Iris pigment epithelial cell (primary cell): Measurements from ENCODE around the gene GALNT9.
A peak's percentile ranks its signal among the peaks of the same experiment; 100 is the strongest.

ENCODE experiments used
- DNase-seq: peaks from one replicate; pipeline ENCODE4 v3.0.0-alpha.2; 2011; ENCODE audit warnings: low read depth

GALNT9 gene

DNA sequence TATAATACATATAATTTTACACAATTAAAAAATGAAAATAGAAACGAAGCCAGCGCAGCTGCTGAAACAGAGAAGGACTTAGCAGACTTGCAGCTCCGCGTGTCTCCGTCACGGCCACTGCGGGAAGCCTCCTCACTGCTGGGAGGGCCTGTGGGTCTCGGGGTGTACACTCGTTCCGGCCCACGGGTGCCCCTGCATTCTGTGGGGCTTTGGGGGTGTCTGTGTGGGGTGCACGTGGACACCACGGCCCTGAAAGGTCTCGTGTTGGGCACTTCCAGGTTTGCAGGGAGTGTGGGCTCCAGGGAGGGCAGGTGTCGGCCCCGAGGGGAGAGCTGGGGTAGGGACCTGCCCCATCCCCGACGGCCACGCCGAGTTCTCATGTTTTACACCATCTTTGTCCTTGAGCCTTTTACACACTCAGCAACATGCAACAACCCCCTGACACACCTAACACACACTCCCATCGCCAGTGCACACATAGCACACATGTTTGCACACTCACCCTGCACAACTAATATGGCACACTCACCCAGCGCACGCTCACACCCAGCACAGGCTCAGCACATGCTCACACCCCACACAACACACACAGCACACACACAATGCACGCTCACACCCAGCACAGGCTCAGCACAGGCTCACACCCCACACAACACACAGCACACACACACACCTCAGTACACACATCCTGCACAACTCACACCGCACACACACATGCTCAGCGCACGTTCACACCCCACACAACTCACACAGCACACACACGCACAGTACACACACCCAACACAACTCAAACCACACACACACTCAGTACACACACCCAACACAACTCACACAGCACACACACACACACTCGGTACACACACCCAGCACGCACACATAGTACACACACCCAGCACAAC is 148.5 kb downstream of the GALNT9 start:
- DNase-seq: no peak

DNA sequence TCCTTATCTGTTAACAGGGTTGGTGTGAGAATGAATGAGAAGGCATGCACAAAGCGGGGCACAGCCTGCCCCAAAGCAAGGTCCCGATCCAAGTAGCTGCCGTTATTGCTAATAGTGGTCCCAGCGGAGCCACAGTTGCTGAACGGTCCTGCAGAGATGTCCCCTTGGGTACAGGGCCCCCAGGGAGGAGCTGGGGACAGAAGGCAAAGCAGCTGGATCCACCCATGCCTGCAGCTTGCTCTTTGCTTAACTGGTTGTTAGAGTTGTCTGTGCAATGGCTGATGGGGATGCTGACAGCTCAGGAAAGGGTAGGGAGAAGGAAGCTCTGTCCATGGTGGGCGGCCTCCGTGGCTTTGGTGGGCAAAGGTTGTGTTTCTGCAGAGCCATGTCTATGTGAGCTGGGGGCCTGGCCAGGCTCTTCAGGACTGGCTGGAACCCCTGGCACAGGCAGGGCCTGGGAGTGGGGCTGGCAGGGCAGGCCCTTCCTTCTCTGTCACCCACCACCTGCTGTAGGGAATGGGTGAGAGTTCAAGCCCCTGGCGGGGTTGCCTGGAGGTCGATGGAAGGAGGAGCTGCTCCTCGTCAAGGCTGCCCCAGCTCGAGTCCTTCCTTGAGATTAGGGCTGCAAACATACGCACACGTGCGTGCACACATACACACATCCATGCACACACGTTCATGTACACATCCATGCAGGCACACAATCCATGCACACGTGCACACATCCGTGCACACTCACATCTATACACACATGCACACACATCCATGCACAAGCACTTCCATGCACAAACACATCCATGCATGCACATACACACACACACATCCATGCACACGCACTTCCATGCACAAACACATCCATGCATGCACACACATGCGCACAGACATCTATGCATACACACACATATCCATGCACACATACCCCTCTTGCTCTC is 149.7 kb downstream of the GALNT9 start:
- no peak for DNase-seq

DNA sequence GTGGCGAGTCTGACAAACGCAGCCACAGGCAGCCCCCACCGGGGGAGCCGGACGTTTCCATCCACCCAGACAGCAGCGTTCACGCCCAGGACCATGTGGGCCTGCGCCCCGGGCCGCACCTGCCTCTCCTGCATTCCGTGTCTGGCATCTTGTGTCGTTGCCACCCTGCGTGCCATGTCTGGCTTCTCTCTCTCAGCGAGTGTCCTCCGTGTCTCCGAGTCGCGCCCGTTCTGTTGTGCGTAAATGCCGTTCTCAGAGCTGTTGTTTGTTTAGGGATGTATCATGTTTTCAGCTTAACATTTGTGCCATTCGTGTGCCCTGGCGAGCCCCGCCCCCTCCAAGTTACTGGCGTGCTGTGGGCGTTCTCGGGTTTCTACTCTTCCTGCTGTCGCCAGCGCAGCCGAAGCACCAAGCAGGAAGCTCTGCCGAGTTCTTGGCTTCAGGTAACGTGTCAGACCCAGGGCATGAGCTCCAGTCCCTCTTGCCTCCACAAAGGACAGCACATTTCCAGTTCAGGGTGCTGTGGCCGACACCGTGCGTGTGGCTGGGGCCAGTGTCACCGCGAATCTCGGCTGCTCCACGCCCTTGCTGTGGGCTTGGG is 150.5 kb downstream of the GALNT9 start:
- no peak for DNase-seq

DNA sequence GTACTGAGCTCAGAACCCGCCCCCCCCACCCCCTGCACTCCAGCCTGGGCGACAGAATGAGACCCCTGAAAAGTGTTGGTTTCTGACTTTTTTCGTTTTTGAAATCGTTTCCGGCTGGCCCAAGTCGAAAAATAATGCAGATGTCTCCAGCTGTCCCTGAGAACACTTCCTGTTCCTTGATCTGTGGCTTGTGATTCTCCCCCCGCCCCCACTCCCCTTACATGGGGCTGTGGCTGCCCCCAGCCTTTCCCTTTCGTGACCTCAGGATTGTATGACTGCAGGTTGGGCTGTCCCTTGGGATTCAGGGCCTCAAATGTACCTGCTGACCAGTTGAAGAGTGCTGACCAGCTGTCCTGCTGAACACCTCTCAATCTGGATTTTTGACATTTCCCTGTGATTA is 151.1 kb downstream of the GALNT9 start:
- DNase-seq: no peak

DNA sequence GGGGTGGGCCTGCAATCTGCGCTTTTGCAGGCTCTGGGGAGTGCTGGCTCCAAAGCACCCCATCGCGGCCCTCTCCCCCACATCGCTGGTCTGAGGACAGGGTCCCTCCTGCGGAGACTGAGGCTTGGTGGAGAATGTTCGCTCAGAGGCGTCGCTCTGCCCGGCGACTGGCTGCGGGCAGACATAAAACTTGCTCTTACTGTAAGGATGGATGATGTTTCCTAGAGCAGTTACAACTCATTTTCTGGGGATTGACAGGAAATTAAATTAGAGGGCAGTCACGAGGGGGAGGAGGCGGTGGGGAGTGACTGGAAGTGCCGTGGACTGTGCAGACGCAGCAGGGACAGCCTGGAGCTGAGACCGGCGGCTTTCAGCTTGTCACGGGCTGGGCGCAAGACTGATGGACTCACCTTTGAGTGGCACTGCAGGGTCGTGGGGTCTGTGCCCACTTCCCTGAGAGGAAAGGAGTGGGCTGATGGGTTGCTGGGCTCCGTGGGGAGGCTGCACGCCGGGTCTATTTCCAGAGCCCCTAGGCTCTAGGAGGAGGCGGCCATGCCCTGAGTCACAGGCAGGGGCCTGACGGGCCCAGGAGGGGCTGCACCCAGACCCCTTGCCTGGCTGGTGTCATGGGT is 152.4 kb downstream of the GALNT9 start:
- no peak for DNase-seq

DNA sequence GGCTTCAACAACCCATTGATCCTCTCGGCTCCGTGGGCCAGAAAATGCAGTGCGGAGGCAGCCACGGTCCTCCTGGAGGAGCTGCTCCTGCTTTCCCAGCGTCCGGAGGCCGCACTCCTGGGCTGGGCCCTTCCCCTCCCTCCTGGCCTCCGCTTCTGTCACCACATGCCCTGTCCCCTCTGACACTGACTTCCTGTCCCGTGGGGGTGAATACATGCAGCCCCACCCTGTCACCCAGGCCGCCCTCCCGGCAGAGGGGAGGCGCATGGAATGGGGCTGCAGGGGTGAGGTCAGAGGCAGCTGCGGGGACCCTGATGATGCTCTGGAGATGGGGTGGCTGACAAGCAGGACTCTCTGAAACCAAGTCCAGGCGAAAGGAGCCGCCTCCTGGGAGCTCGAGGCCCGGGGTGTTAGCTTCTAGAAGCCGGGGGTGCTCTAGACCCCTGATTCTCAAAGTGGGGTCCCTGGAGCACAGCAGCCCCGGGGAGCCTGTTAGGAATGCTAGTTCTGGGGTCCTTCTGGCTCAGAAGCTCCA is 152.9 kb downstream of the GALNT9 start:
- DNase-seq: no peak

DNA sequence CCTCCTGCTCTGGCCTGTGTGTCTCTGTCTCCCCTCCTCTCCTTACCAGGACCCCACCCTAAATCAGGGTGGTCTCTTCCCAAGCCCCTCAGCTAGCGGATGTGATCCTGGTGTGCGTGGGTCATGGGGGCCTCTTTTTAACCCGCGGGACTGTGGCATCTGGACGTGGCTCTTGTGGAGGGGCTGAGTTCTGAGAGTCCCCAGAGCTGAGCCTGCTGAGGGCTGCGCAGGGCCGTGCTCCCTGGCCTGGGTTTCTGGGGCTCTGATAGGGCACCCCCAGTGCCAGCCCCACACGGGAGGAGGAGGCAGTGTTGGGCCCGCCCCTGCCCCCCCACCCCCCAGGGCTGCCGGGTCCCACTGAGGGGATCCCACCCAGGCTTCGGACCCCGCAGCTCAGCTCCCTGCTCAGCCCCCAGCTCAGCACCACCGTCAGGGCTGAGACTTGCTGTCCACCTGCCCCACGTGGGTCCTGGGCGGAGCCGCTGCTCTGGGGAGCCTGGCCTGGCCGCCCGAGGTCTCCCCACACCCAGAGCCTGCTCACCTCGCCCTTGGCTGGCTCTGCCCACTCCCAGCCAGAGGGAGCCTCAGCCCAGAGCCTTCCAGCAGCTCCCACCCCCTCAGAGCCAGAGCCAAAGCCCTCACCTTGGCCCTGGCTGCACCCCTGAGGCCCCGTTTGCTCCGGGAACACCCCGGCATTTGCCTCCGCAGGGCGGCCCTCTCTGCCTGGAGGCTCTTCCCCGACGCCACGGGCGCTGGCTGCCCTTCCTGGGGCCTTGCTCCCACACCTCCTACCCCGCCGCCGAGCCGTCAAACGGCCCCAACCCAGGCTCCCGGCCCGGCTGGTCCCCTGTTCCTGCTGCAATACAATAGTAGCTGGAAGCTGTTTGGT is 153.6 kb downstream of the GALNT9 start:
- no peak for DNase-seq

DNA sequence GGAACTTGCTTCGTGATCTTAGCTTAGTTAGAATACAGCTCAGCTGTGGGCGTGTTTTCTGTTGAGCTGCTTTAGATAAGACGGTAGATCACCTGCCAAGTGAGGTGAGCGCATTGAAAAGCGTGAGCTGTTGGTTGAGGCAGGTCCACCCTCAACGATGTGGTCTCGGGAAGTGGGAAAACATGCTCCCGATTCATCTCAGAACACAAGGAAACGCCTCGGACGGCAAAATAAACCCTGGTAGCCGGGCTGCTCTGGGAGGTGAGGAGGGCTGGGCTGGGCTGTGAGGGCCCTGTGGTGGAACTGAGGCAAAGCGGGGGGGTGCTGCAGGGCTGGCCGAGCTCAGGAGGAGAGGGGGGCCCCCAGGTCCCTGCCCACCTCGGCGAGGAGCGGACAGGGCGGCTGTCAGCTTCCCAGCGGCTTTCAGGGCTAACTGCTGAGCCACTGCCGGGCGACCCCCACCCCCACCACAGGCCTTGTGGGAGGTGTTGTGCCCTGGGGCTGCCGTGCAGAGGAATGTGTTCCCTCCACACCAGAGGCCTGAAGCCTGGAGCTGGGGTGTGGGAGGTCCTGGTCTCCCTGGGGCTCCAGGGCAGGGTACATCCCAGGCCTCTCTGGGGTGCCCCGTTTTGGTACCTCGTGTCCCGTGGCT is 154.4 kb downstream of the GALNT9 start:
- DNase-seq: no peak

DNA sequence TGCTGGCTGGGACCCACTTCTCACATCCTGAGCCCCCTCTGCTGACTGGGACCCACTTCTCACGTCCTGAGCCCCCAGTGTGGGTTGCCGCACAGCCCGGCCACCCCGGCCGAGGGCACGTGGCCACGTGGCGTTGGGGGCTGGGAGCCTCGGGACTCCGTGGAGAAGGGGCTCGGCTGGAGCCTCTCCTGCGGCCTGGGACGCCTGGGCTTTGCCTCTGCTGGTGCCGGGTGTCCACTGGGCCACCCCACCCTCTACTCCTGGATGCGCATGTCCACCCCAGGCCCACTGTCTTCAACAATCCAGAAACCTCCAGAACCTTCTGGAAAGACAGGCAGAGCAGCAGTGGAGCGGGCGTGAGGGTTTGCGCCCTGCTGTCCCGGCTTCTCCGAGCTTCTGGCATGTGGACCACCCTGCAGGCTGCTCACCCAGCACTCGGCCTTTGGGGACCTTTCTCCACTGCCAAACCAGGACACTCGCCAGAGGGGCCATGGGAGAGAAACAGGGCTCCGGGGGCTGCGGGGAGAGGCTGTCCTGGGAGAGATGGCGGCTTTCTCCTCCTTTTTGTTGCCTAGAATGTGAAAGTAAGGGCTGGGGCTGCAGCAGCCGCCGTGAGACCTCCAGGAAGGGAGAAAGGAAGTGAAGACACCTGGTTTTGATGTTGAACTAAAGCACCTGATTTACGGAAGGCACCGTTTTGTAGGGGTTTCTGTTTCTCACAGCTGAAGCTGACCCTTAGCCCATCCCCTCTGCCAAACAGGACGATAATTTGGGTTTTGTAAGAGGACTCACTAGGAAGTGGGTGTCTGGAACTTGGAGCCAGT is 155.2 kb downstream of the GALNT9 start:
- no peak for DNase-seq

DNA sequence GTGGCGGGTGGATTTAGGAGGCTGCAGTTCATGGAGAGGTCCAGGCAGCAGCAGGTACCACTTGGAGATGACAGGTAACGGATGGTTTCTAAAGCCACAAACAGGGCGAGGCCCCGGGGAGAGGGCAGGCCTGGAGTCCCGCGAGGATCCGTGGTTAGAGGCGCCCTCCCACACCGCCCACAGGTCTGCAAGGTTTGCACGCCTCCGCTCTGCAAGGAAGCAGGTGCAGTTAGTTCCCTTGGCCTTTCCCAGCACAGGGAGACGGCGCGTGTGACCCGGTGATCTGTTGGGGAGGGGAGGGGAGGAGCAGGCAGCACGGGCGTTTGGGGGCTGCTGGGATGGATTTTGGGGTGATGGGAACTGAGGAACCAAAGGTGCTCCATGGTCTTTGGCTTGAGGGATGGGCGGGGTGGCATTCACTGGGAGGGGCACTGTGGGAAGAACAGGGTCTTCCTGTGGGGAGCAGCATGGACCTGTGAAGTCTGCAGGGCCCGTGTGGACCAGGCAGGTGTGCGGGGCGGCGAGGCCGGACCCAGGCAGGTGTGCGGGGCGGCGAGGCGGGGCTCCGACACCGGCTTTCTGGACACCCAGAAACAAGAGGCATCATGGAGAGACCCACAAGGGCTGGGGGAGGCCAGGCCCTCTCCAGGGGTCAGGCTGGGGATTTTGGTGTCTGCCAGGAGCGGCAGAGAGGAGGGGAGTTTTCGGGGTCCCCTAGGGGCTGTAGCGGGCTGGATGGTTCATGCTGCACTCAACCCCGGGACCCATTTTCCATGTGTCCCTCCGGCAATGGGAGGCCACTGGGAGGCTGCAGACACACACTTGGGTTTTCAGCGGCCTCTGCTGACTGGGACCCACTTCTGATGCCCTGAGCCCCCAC is 156.0 kb downstream of the GALNT9 start:
- no peak for DNase-seq

DNA sequence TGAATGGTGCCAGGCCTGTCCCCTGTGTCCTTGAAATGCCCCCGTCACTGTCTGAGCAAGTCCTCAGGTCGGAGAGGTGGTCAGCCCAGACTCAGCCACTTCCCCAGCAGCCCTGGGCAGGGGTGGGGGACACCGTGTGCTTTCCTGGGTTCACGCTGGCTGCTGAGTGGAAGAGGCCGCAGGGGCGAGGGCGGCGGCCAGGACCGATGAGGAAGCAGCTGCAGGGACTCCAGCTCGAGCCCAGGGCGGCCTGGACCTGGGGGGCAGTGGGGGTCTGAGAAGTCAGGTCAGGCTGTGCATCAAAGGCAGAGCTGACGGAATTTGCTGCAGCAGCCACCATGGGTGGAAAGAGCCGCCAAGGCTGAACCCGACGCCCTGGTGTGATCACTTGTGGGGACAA is 156.8 kb downstream of the GALNT9 start:
- no peak for DNase-seq

DNA sequence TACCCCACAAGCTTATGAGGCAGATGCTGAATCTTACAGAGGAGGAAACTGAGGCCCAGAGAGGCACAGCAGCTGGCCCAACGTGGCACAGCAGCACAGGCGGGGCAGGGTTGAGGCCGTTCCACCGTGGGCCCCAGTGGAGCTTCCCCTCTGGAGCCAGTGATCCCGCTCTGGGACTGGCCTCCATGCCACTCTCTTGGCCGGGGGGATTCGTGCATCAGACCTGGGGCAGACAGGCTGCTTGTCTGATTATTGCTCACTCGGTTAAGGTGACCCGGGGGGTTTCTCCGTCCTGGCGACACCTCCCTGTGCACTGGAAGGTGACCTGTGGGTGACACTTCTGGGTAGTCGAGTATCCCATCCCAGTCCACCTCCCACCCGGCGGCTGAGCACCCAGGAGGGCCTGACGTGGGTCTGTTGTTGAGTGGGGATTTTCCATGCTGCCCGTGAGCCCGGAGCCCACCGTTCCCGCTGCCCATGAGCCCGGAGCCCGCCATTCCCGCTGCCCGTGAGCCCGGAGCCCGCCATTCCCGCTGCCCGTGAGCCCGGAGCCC is 157.3 kb downstream of the GALNT9 start:
- no peak for DNase-seq

DNA sequence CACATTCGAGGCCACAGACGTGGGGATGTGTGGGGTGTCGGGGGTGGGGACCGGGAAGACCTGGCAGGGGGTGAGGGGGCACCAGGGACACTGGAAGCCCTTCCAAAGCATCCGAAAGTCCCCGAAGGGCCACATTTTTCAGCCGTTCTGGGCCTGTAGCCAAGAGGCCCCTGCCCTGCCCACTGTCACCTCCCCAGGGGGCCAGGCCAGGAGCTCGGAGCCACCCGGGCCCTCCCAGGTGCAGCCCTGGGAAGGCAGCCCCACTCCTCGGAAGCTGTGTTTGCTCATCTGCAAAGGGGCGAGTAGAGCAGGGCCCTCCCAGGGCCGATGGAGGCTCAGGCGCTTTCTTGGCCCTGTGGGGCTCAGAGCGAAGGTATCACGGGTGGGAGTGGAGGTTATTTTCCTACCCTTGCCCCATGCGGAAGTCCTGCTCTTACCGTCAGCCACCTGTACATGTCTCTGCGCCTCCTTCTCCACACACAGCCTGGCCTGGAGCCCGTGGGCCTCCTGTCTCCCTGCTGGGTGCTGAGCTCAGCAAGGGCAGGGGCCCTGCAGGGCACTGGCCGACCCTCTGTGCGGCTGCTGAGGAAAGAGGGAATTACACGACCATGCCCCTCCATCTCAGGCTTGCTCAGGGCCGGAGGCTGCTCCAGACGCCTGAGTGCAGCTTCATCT is 158.0 kb downstream of the GALNT9 start:
- no peak for DNase-seq

DNA sequence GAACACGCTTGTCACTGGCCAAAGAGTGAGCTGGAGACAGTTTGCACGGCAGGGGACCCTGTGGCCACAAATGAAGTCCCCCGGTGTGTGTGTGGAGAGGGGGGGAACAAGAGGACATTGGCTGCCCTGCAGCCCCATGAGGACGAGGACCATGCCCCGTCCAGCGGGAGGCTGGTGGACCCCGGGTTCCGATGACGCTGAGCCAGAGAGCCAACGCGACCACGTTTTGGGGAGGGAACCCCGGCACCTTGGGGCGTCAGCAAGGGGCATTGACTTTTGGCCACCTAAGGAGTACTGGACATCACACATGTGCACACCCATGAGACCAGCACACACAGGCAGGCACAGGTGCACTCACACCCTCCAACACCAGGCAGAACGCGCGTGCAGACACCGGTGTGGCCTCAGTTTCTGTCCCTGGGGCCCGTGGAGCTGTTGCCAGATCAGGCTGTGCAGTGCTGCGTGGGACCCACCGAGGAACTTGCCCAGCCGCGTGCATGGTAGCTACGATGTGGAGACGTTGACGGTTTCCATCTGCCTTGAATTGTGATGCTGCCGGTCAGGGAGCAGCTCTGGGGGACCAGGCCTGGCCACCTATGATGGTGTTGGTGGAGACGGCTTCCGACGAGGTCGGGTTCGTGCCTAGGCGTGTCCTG is 158.6 kb downstream of the GALNT9 start:
- no peak for DNase-seq

DNA sequence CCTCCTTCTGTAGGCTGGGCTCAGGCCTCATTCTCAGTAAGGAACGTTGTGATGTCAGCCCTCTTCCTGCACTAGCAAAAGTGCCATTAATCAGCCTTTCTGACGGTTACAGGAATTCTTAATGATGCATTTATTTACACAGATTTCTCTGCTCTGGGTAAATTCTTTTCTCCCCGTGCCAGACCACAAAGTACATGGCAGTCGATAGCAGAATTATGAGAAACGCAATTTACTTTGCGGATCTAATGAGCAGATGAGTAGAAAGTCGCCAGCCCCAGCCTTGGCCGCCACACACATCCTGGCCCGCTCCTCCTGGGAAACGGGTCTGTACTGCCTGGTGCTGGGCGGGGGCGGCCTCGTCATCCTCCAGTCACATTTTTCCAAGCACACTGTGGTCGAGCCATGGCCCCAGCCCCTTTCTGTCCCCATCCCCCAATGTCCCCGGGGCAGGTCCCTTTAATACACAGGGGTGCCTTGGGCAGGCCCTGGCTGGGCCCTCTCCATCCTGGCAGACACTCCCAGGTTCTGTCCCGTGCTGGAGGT is 159.2 kb downstream of the GALNT9 start:
- peak; percentile 75 for DNase-seq

DNA sequence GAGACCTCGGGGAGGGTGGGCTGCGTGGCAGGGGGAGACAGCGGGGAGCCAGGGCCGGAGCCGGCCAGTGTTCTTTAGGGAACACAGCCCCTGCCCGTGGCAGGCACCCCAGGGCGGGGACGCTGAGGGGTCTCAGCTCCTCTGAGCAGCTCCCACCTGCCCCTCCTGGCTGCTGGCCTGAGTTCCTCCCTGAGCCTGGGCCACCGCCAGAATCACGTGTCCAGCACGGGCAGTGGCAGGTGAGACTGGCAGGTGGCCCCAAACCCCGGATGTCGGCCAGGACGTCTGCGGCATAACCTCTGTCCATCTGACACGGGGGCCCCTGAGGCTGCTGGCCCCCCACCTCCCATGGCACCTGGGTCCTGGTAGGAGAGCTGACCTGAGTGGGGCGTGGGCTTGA is 160.0 kb downstream of the GALNT9 start:
- DNase-seq: no peak
